ENCODE data around the gene VEGFA.

Gene VEGFA

GRCh38 chr6:43793154-43793874 lies 23.3 kb downstream of the VEGFA start:
- TF ChIP-seq, protein P1, sequence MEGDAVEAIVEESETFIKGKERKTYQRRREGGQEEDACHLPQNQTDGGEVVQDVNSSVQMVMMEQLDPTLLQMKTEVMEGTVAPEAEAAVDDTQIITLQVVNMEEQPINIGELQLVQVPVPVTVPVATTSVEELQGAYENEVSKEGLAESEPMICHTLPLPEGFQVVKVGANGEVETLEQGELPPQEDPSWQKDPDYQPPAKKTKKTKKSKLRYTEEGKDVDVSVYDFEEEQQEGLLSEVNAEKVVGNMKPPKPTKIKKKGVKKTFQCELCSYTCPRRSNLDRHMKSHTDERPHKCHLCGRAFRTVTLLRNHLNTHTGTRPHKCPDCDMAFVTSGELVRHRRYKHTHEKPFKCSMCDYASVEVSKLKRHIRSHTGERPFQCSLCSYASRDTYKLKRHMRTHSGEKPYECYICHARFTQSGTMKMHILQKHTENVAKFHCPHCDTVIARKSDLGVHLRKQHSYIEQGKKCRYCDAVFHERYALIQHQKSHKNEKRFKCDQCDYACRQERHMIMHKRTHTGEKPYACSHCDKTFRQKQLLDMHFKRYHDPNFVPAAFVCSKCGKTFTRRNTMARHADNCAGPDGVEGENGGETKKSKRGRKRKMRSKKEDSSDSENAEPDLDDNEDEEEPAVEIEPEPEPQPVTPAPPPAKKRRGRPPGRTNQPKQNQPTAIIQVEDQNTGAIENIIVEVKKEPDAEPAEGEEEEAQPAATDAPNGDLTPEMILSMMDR (IDR thresholded peaks at IDR 0.05; ENCODE audit: low read depth, low read length): no peak
- no peak for DNase-seq (ENCODE audit: extremely low read depth, low read depth)

- DNase-seq (ENCODE audit: extremely low read depth, low read depth): no peak
- TF ChIP-seq, protein P1 (IDR thresholded peaks at IDR 0.05; ENCODE audit: low read depth, low read length): no peak
Observed at GRCh38 chr6:43793875-43794242, 23.8 kb downstream of the VEGFA start.

DNA sequence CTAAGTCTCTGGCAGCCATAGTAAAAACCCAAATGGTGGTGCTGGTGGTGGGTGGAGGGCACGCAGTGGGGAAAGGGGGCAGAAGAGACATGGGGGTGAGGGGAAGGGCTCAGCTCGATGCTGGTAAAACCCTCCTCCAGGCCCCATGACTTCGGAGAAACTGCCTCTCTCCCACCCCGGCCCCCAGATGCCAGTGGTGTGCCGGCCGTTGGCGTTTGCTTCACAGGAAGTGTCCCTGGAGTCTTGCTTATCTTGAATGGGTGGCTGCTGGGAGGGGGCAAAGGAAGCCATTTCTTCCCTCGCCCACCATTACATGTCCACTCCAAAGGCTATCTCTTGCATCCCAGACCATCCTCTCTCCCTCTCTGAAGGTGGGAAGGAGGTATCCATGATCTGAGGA lies 25.4 kb downstream of the VEGFA start:
- no peak for DNase-seq (ENCODE audit: extremely low read depth, low read depth)
- TF ChIP-seq, protein P1 (IDR thresholded peaks at IDR 0.05; ENCODE audit: low read depth, low read length): no peak

- TF ChIP-seq, protein P1 (IDR thresholded peaks at IDR 0.05; ENCODE audit: low read depth, low read length): no peak
Observed at GRCh38 chr6:43796168-43796567, 26.2 kb downstream of the VEGFA start.

DNA sequence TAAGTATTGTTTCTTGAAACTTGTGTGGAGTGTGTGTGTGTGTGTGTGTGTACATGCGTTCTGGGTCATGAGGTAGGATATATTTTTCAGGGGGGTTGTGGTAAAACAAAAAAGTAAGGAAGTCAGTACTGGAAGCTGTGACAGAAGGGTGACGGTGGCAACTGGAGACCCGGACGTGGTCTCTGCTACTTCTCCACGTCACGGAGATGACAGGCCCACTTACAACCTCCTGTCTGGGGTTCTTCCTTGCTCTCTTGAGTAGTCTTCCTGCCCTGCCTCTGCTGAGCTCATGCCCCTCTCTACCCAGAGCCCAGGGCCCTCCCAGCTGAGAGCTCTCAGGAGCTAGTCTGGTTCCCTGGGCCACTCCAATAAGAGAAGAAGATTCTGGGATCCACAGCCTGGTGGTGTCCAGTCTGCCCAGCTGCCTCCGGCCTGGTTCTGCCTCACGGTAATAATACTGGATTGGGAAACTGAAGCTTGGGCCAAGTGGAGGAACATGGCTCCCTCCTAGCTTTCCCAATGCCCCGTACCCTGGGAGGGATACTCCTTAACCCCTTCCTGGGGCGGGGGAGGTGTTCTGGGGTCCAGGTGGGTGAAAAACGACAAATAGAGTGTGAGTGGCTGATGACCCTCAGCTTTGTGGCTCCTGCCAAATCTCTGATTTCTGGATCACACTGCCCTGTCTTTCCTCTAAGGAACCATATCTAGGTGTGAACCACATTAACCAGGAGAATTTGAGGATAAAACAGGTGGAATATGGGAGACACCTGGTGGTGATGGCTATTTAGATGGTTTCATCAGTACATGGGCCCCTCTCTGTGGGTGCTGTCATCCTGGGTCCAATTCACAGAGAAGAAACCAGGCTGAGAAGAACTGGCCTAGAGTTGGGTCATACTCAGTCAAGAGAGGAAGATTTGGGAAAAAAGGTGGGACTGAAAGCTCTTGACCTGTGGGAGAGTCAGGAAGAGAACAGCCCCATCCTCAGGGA lies 27.2 kb downstream of the VEGFA start:
- TF ChIP-seq, protein P1 (IDR thresholded peaks at IDR 0.05; ENCODE audit: low read depth, low read length): no peak
- no peak for DNase-seq (ENCODE audit: extremely low read depth, low read depth)

More at GRCh38 chr6:43796168-43796567, 26.2 kb downstream of the VEGFA start:
- no peak for DNase-seq (ENCODE audit: extremely low read depth, low read depth)

GRCh38 chr6:43797919-43798318 lies 27.9 kb downstream of the VEGFA start:
- TF ChIP-seq, protein P1 (IDR thresholded peaks at IDR 0.05; ENCODE audit: low read depth, low read length): no peak
- no peak for DNase-seq (ENCODE audit: extremely low read depth, low read depth)

Data from AG09319 (cell line).